Activated CD4-positive, alpha-beta T cell treated with anti-CD3 and anti-CD28 coated beads, Interleukin-2, amount 10 ng/mL, durations not matched to agents 24 days and 14 days (primary cell): Measurements from ENCODE around the gene LRRC56. TPM values are rescaled to one million over a fixed set of nuclear protein-coding genes. Genes with fewer than 3 reads are reported as not detected.
"Not testable (repeated sequence)": the region's sequence is repeated elsewhere in the genome, so short reads cannot be mapped to it uniquely, and the experiment has no call there.

Source experiments
- DNase-seq: peaks from one replicate; pipeline ENCODE4 v3.0.0; 2022
- H3K27ac Mint-ChIP-seq: one replicate; pipeline ENCODE4 v1.8.0; 2022; ENCODE audit warnings: mild to moderate bottlenecking, mixed read lengths
- H3K27me3 Mint-ChIP-seq: one replicate; pipeline ENCODE4 v1.8.0; 2022; ENCODE audit warnings: mixed read lengths
- H3K36me3 Mint-ChIP-seq: one replicate; pipeline ENCODE4 v1.8.0; 2022; ENCODE audit warnings: low read depth, mild to moderate bottlenecking, mixed read lengths
- H3K4me1 Mint-ChIP-seq: one replicate; pipeline ENCODE4 v1.8.0; 2021; ENCODE audit warnings: mixed read lengths
- H3K4me3 Mint-ChIP-seq: one replicate; pipeline ENCODE4 v1.8.0; 2022; ENCODE audit warnings: mild to moderate bottlenecking, moderate library complexity, mixed read lengths
- H3K9me3 Mint-ChIP-seq: one replicate; pipeline ENCODE4 v1.8.0; 2021; ENCODE audit warnings: mixed read lengths
- intact Hi-C: fragments of 100-400 bp; cut with micrococcal nuclease; formaldehyde crosslinking; loops from one replicate; pipeline ENCODE4 v1.15.1; 2023
- total RNA-seq: library from RNA; stranded (reverse); gene quantifications from 2 replicates; pipeline ENCODE4 v1.2.3, GENCODE V29; 2022

The LRRC56 gene
- total RNA-seq, 1 donor from 2014 or later: 2.1 TPM

- H3K9me3 Mint-ChIP-seq: no peaks in the 10 kb centered on the region
- H3K27me3 Mint-ChIP-seq: peaks cover 2% of the 10 kb centered on the region
- H3K36me3 Mint-ChIP-seq: peaks cover 13% of the 10 kb centered on the region
- peak overlapping the region; percentile 81 for H3K27ac Mint-ChIP-seq
- H3K4me1 Mint-ChIP-seq: peaks cover 17% of the 10 kb centered on the region
- H3K4me3 Mint-ChIP-seq: peak overlapping the region; percentile 85
- intact Hi-C loops: loop anchor here (2.0 kb wide), 1 partner anchor 63 kb away; the partner anchor contains the start of gene RNH1
- DNase-seq: no peak
These were observed 32.0 kb downstream of the LRRC56 start for GRCh38 chr11:569158-569885.

GRCh38 chr11:571802-572185, 34.5 kb downstream of the LRRC56 start:
- no peak overlapping the region for H3K4me3 Mint-ChIP-seq
- H3K27ac Mint-ChIP-seq: no peak overlapping the region
- H3K27me3 Mint-ChIP-seq: peaks cover 4% of the 10 kb centered on the region
- intact Hi-C loops: no loop called here
- peaks cover 23% of the 10 kb centered on the region for H3K4me1 Mint-ChIP-seq
- H3K36me3 Mint-ChIP-seq: peaks cover 7% of the 10 kb centered on the region
- H3K9me3 Mint-ChIP-seq: no peaks in the 10 kb centered on the region
- no peak for DNase-seq

GRCh38 chr11:573146-573759, 35.9 kb downstream of the LRRC56 start:
- Mint-ChIP-seq H3K4me3 (no peak overlapping the region), H3K36me3 (peaks cover 4% of the 10 kb centered on the region), H3K4me1 (peaks cover 21% of the 10 kb centered on the region), H3K27me3 (peaks cover 4% of the 10 kb centered on the region), H3K27ac (no peak overlapping the region), H3K9me3 (no peaks in the 10 kb centered on the region)
- no peak for DNase-seq
- intact Hi-C loops: no loop called here

- H3K9me3 Mint-ChIP-seq, intact Hi-C loops, H3K27me3 Mint-ChIP-seq, H3K36me3 Mint-ChIP-seq: not testable (repeated sequence)
- Mint-ChIP-seq H3K4me3 (peak overlapping the region; percentile 85), H3K4me1 (peaks cover 27% of the 10 kb centered on the region), H3K27ac (peak overlapping the region; percentile 32)
- peak; percentile 73 for DNase-seq
These were observed 36.8 kb downstream of the LRRC56 start for GRCh38 chr11:574031-574570.

GRCh38 chr11:574632-575312, 37.4 kb downstream of the LRRC56 start:
- peaks cover 6% of the 10 kb centered on the region for H3K36me3 Mint-ChIP-seq
- peaks cover 32% of the 10 kb centered on the region for H3K4me1 Mint-ChIP-seq
- peak overlapping the region; percentile 85 for H3K4me3 Mint-ChIP-seq
- H3K27me3 Mint-ChIP-seq: peaks cover 4% of the 10 kb centered on the region
- intact Hi-C loops: loop anchor here (5.0 kb wide), 3 partner anchors 43 to 223 kb away; partner anchors contain the start of genes IRF7 and SLC25A22
- H3K27ac Mint-ChIP-seq: peak overlapping the region; percentile 7
- no peak for DNase-seq
- H3K9me3 Mint-ChIP-seq: no peaks in the 10 kb centered on the region

- peaks cover 4% of the 10 kb centered on the region for H3K27me3 Mint-ChIP-seq
- H3K9me3 Mint-ChIP-seq: no peaks in the 10 kb centered on the region
- DNase-seq: peak; percentile 90
- H3K4me1 Mint-ChIP-seq: peaks cover 32% of the 10 kb centered on the region
- H3K27ac Mint-ChIP-seq: peak overlapping the region; percentile 7
- peaks cover 6% of the 10 kb centered on the region for H3K36me3 Mint-ChIP-seq
- peak overlapping the region; percentile 85 for H3K4me3 Mint-ChIP-seq
- intact Hi-C loops: loop anchor here (5.0 kb wide), 3 partner anchors 42 to 222 kb away; partner anchors contain the start of genes IRF7 and SLC25A22
These were observed 38.1 kb downstream of the LRRC56 start for GRCh38 chr11:575313-575995.

- Mint-ChIP-seq H3K27ac (peak within 1 kb of the TSS; percentile 96), H3K27me3 (peaks cover 4% of the 10 kb centered on the region), H3K36me3 (peaks cover 8% of the 10 kb centered on the region), H3K4me1 (peaks cover 34% of the 10 kb centered on the region), H3K9me3 (no peaks in the 10 kb centered on the region), H3K4me3 (peak within 1 kb of the TSS; percentile 87)
- DNase-seq: peak; percentile 98
- intact Hi-C loops: loop anchor here (1.0 to 5.0 kb wide), 8 partner anchors 8 to 221 kb away; partner anchors contain the start of genes DEAF1, IRF7, LMNTD2 and RASSF7
These were observed 38.9 kb downstream of the LRRC56 start, which contains the start of gene PHRF1 for GRCh38 chr11:575996-576768. PHRF1 (plus strand) TSS chr11:576470; CDS start chr11:581513, 5,043 bp downstream.

- intact Hi-C loops: loop anchor here (1.0 to 5.0 kb wide), 8 partner anchors 9 to 220 kb away; partner anchors contain the start of genes DEAF1, IRF7, LMNTD2 and RASSF7
- H3K4me1 Mint-ChIP-seq: peaks cover 34% of the 10 kb centered on the region
These were observed 39.7 kb downstream of the LRRC56 start for GRCh38 chr11:576811-577610.

GRCh38 chr11:577611-577894, 40.2 kb downstream of the LRRC56 start:
- intact Hi-C loops: loop anchor here (2.0 to 5.0 kb wide), 4 partner anchors 17 to 220 kb away; partner anchors contain the start of genes IRF7, LMNTD2, RASSF7 and SLC25A22
- H3K4me1 Mint-ChIP-seq: peaks cover 34% of the 10 kb centered on the region
- H3K36me3 Mint-ChIP-seq: peaks cover 11% of the 10 kb centered on the region

More at GRCh38 chr11:576811-577610, 39.7 kb downstream of the LRRC56 start:
- Mint-ChIP-seq H3K27me3 (peaks cover 4% of the 10 kb centered on the region), H3K4me3 (peak overlapping the region; percentile 84), H3K9me3 (no peaks in the 10 kb centered on the region), H3K27ac (peak overlapping the region; percentile 85), H3K36me3 (peaks cover 11% of the 10 kb centered on the region)
- DNase-seq: peak; percentile 75

GRCh38 chr11:578276-579035, 41.1 kb downstream of the LRRC56 start:
- no peak for DNase-seq
- Mint-ChIP-seq H3K9me3 (no peaks in the 10 kb centered on the region), H3K4me1 (peaks cover 34% of the 10 kb centered on the region), H3K27ac (peak overlapping the region; percentile 53), H3K27me3 (peaks cover 4% of the 10 kb centered on the region), H3K4me3 (peak overlapping the region; percentile 84), H3K36me3 (peaks cover 14% of the 10 kb centered on the region)
- intact Hi-C loops: loop anchor here (5.0 kb wide), 3 partner anchors 39 to 219 kb away; partner anchors contain the start of genes IRF7 and SLC25A22

More at GRCh38 chr11:577611-577894, 40.2 kb downstream of the LRRC56 start:
- Mint-ChIP-seq H3K27ac (peak overlapping the region; percentile 85), H3K27me3 (peaks cover 4% of the 10 kb centered on the region), H3K4me3 (peak overlapping the region; percentile 84), H3K9me3 (no peaks in the 10 kb centered on the region)
- no peak for DNase-seq

- intact Hi-C loops: loop anchor here (5.0 kb wide), 3 partner anchors 37 to 217 kb away; partner anchors contain the start of genes IRF7 and SLC25A22
- H3K4me3 Mint-ChIP-seq: no peak overlapping the region
These were observed 42.7 kb downstream of the LRRC56 start for GRCh38 chr11:579830-580601.

More at GRCh38 chr11:579830-580601, 42.7 kb downstream of the LRRC56 start:
- DNase-seq: no peak
- H3K4me1 Mint-ChIP-seq: peaks cover 24% of the 10 kb centered on the region
- H3K9me3 Mint-ChIP-seq: no peaks in the 10 kb centered on the region
- no peak overlapping the region for H3K27ac Mint-ChIP-seq
- H3K36me3 Mint-ChIP-seq: peaks cover 20% of the 10 kb centered on the region
- no peaks in the 10 kb centered on the region for H3K27me3 Mint-ChIP-seq
